Left ventricle myocardium inferior (tissue), 1 donor: ENCODE measurements around the gene PTPRN2. TPM values are rescaled to one million over a fixed set of nuclear protein-coding genes. Genes with fewer than 3 reads are reported as not detected.

Experiments used
- DNase-seq: peaks from one replicate; pipeline ENCODE4 v3.0.0-alpha.2; 2020
- H3K27ac ChIP-seq: fragments of 200-600 bp; replicated peaks from 2 replicates; pipeline ENCODE4 v1.8.0; 2021
- H3K27me3 ChIP-seq: fragments of 200-600 bp; 2 replicates; pipeline ENCODE4 v1.8.0; 2021; ENCODE audit warnings: low read depth
- H3K36me3 ChIP-seq: fragments of 200-600 bp; 2 replicates; pipeline ENCODE4 v1.8.0; 2021
- H3K4me1 ChIP-seq: fragments of 200-600 bp; 2 replicates; pipeline ENCODE4 v1.8.0; 2021
- H3K4me3 ChIP-seq: fragments of 200-600 bp; 2 replicates; pipeline ENCODE4 v1.8.0; 2021; ENCODE audit warnings: mild to moderate bottlenecking, moderate library complexity
- H3K9me3 ChIP-seq: fragments of 200-600 bp; replicated peaks from 2 replicates; pipeline ENCODE4 v1.8.0; 2021
- CTCF ChIP-seq: fragments of 200-600 bp; IDR thresholded peaks from 2 replicates; pipeline ENCODE4 v1.8.0; 2021; ENCODE audit warnings: antibody characterized with exemption, mild to moderate bottlenecking, borderline replicate concordance
- intact Hi-C: fragments of 100-400 bp; cut with micrococcal nuclease; formaldehyde crosslinking; loops from one replicate; pipeline ENCODE4 v1.11.0; 2022
- total RNA-seq: library from RNA; stranded (reverse); fragmentation: NEBNext Ultra II Directional; extraction: Animal tissue kit (Norgen Biotek cat#: 25700); gene quantifications from one replicate; pipeline ENCODE4 v1.2.1, GENCODE V29; 2021
- donor health status: DM: no; HTN: yes; CAD: no; lungs with severe emphysema.

The PTPRN2 gene
- total RNA-seq, 1 donor from 2014 or later: 1.3 TPM

GRCh38 chr7:157682064-157682945, 905.3 kb downstream of the PTPRN2 start:
- peaks cover 98% of the 10 kb centered on the region for H3K27me3 ChIP-seq
- DNase-seq: no peak
- no peak overlapping the region for H3K4me3 ChIP-seq

GRCh38 chr7:157679607-157680006, 908.0 kb downstream of the PTPRN2 start:
- no peaks in the 10 kb centered on the region for H3K36me3 ChIP-seq
- intact Hi-C loops: no loop called here
- H3K27ac ChIP-seq: no peak overlapping the region
- TF ChIP-seq CTCF: no peak
- H3K4me1 ChIP-seq: peaks cover 13% of the 10 kb centered on the region
- H3K9me3 ChIP-seq: no peaks in the 10 kb centered on the region
- no peak for DNase-seq
- no peak overlapping the region for H3K4me3 ChIP-seq
- H3K27me3 ChIP-seq: peaks cover 98% of the 10 kb centered on the region

More at GRCh38 chr7:157682064-157682945, 905.3 kb downstream of the PTPRN2 start:
- peaks cover 27% of the 10 kb centered on the region for H3K4me1 ChIP-seq
- H3K27ac ChIP-seq: no peak overlapping the region
- intact Hi-C loops: no loop called here
- TF ChIP-seq CTCF: no peak
- no peaks in the 10 kb centered on the region for H3K9me3 ChIP-seq
- no peaks in the 10 kb centered on the region for H3K36me3 ChIP-seq

- intact Hi-C loops: no loop called here
- Histone ChIP-seq H3K27me3 (peaks cover 98% of the 10 kb centered on the region), H3K27ac (no peak overlapping the region), H3K36me3 (no peaks in the 10 kb centered on the region), H3K9me3 (no peaks in the 10 kb centered on the region), H3K4me3 (no peak overlapping the region), H3K4me1 (peaks cover 2% of the 10 kb centered on the region)
- TF ChIP-seq CTCF: no peak
- no peak for DNase-seq
These were observed 909.1 kb downstream of the PTPRN2 start for GRCh38 chr7:157678501-157678900.

- no peak for DNase-seq
- peaks cover 95% of the 10 kb centered on the region for H3K27me3 ChIP-seq
These were observed 911.0 kb downstream of the PTPRN2 start for GRCh38 chr7:157676456-157677255.

More at GRCh38 chr7:157676456-157677255, 911.0 kb downstream of the PTPRN2 start:
- Histone ChIP-seq H3K4me3 (no peak overlapping the region), H3K9me3 (no peaks in the 10 kb centered on the region), H3K27ac (no peak overlapping the region), H3K36me3 (no peaks in the 10 kb centered on the region), H3K4me1 (no peaks in the 10 kb centered on the region)
- intact Hi-C loops: no loop called here
- TF ChIP-seq CTCF: no peak
